ENCODE measurements around the gene CCDC179.

DNA sequence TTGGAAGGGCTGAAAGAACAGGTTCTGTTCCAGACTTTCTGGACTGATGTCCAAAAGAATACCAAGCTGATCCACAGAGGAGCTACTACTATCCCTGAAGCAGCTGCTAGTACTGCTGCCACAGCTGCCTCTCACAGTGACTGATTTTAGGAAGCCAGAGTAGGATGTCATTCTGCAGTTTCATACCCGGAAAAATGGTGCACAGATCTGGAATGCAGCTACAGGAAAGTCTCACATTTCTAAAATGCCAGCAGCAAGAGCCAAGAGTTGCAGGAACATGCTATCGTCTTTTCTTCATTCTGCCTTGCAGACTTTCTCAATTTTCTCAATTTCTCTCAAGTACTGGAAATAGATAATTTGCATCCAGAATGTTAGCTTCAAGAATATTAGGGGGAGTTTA is 19.4 kb upstream of the CCDC179 start:
- TF ChIP-seq POLR2A (IDR thresholded peaks at IDR 0.05; ENCODE audit: low read length) (no peak), GATA1 (IDR thresholded peaks at IDR 0.05; ENCODE audit: low read depth, low read length) (no peak)
